ENCODE results near the gene ZMAT3. TPM values are rescaled to one million over a fixed set of nuclear protein-coding genes. Genes with fewer than 3 reads are reported as not detected.
"Not testable (repeated sequence)": the region's sequence is repeated elsewhere in the genome, so short reads cannot be mapped to it uniquely, and the experiment has no call there.

The ZMAT3 gene
- total RNA-seq, 1 donor = 47.0 TPM

- H2AFZ ChIP-seq (ENCODE audit: low read length); H3K27me3 ChIP-seq (ENCODE audit: insufficient read depth, low read length); H3K4me2 ChIP-seq (ENCODE audit: insufficient read depth, low read length); H3K9me3 ChIP-seq (ENCODE audit: low read depth, low read length); DNase-seq (ENCODE audit: insufficient read length, low spot score, missing footprints); H3K4me3 ChIP-seq (ENCODE audit: insufficient read depth, low read length); H3K27ac ChIP-seq (ENCODE audit: low read depth, low read length); H4K20me1 ChIP-seq (ENCODE audit: insufficient read depth, low read length); H3K36me3 ChIP-seq (ENCODE audit: insufficient read depth, low read length): not testable (repeated sequence)
- H3K79me2 ChIP-seq (ENCODE audit: insufficient read depth, low read length) = peaks cover 64% of the 10 kb centered on the region
- H3K4me1 ChIP-seq (ENCODE audit: insufficient read depth, low read length) = peaks cover 36% of the 10 kb centered on the region
Measured at GRCh38 chr3:179032454-179033303, 38.9 kb downstream of the ZMAT3 start.

GRCh38 chr3:179029096-179029495, 42.5 kb downstream of the ZMAT3 start:
- H4K20me1 ChIP-seq (ENCODE audit: insufficient read depth, low read length) = no peaks in the 10 kb centered on the region
- no peak overlapping the region for H3K27ac ChIP-seq (ENCODE audit: low read depth, low read length)
- H3K4me3 ChIP-seq (ENCODE audit: insufficient read depth, low read length) = no peak overlapping the region
- DNase-seq (ENCODE audit: insufficient read length, low spot score, missing footprints) = no peak
- no peaks in the 10 kb centered on the region for H3K9me3 ChIP-seq (ENCODE audit: low read depth, low read length)
- no peak for TF ChIP-seq CTCF (IDR thresholded peaks at IDR 0.05; ENCODE audit: extremely low read depth, low read depth, low read length)
- no peak overlapping the region for H3K4me2 ChIP-seq (ENCODE audit: insufficient read depth, low read length)
- no peaks in the 10 kb centered on the region for H3K27me3 ChIP-seq (ENCODE audit: insufficient read depth, low read length)
- peaks cover 16% of the 10 kb centered on the region for H3K36me3 ChIP-seq (ENCODE audit: insufficient read depth, low read length)
- H2AFZ ChIP-seq (ENCODE audit: low read length) = no peak overlapping the region
- peaks cover 31% of the 10 kb centered on the region for H3K79me2 ChIP-seq (ENCODE audit: insufficient read depth, low read length)
- H3K4me1 ChIP-seq (ENCODE audit: insufficient read depth, low read length) = peaks cover 25% of the 10 kb centered on the region

- DNase-seq (ENCODE audit: insufficient read length, low spot score, missing footprints) = no peak
- Histone ChIP-seq H4K20me1 (ENCODE audit: insufficient read depth, low read length) (no peaks in the 10 kb centered on the region), H3K36me3 (ENCODE audit: insufficient read depth, low read length) (peaks cover 19% of the 10 kb centered on the region), H3K4me2 (ENCODE audit: insufficient read depth, low read length) (no peak overlapping the region), H3K79me2 (ENCODE audit: insufficient read depth, low read length) (peaks cover 24% of the 10 kb centered on the region), H3K4me1 (ENCODE audit: insufficient read depth, low read length) (peaks cover 22% of the 10 kb centered on the region), H3K4me3 (ENCODE audit: insufficient read depth, low read length) (no peak overlapping the region), H3K27me3 (ENCODE audit: insufficient read depth, low read length) (no peaks in the 10 kb centered on the region), H3K9me3 (ENCODE audit: low read depth, low read length) (no peaks in the 10 kb centered on the region), H3K27ac (ENCODE audit: low read depth, low read length) (peak overlapping the region; percentile 42), H2AFZ (ENCODE audit: low read length) (no peak overlapping the region)
- no peak for TF ChIP-seq CTCF (IDR thresholded peaks at IDR 0.05; ENCODE audit: extremely low read depth, low read depth, low read length)
Measured at GRCh38 chr3:179028408-179028807, 43.2 kb downstream of the ZMAT3 start.

- H3K4me2 ChIP-seq (ENCODE audit: insufficient read depth, low read length) = peak overlapping the region; percentile 8
- H3K4me3 ChIP-seq (ENCODE audit: insufficient read depth, low read length) = no peak overlapping the region
- no peak for DNase-seq (ENCODE audit: insufficient read length, low spot score, missing footprints)
- H3K27me3 ChIP-seq (ENCODE audit: insufficient read depth, low read length) = no peaks in the 10 kb centered on the region
- no peaks in the 10 kb centered on the region for H4K20me1 ChIP-seq (ENCODE audit: insufficient read depth, low read length)
- H3K9me3 ChIP-seq (ENCODE audit: low read depth, low read length) = no peaks in the 10 kb centered on the region
- H3K36me3 ChIP-seq (ENCODE audit: insufficient read depth, low read length) = peaks cover 19% of the 10 kb centered on the region
- H3K79me2 ChIP-seq (ENCODE audit: insufficient read depth, low read length) = peaks cover 24% of the 10 kb centered on the region
- peak overlapping the region; percentile 42 for H3K27ac ChIP-seq (ENCODE audit: low read depth, low read length)
- no peak overlapping the region for H2AFZ ChIP-seq (ENCODE audit: low read length)
- TF ChIP-seq CTCF (IDR thresholded peaks at IDR 0.05; ENCODE audit: extremely low read depth, low read depth, low read length) = no peak
- H3K4me1 ChIP-seq (ENCODE audit: insufficient read depth, low read length) = peaks cover 22% of the 10 kb centered on the region
Measured at GRCh38 chr3:179027326-179027900, 44.2 kb downstream of the ZMAT3 start.
